DMS114 treated with DMSO at 0.1 percent for 48 hours (cell line): Measurements from ENCODE around the gene MAL.

ENCODE experiments used
- DNase-seq: peaks from one replicate; lab custom pipeline; 2025; ENCODE audit not compliant: unreplicated experiment; lab: John Stamatoyannopoulos, UW

The MAL gene

DNA sequence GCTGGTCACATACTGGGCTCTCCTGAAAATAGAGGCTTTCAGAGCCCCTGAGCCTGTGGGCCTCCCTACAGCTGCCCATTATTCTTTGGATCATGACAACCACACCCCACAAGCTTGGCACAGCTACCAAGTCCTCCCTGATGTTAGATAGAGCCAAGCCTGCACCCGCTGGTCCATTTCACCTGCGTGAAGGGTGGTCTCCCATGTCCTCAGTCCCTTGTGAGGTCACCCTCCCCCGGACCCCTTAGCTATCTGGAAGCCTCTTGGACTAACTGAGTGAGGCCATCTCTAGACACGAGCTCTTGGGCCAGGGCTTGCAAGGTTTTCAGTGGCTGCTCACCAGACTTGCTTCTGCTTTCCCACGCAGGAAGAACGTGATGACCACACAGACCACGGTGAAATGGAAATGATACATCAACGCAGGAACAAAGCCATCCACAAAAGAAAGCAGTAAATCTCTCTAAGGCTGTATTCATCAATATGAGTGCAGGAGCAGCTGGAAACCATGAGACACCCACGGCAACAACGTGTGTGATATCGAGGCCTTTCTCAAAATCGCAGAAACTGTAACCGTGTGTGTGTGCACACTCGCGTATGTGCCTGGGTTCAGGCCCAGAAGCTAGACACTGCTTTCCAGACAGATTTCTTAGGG lies 10.1 kb upstream of the MAL start:
- DNase-seq, result no peak

DNA sequence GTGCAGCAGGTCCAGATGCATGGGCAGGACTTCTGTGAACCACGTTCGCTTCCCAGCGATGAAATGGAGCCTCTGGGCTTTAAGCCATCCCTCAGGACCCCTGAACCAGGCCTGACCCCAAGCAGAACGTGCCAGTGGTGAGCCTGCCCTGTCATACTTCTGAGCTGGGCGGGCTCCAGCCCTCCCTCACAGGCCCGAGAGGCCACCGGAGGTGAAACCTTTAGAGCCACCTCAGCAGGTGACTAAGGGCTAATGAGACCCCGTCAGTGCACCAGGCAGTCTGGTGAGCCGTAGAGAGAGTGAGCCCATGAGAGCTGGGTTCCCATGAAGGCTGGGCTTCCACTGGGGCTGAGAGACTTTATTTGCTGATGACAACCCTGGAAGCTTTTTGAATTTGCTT lies 8.9 kb upstream of the MAL start:
- no peak for DNase-seq

- no peak for DNase-seq
Measured at GRCh38 chr2:95017071-95017501, 8.4 kb upstream of the MAL start.

- DNase-seq, result no peak
Measured at GRCh38 chr2:95017836-95018235, 7.7 kb upstream of the MAL start.

GRCh38 chr2:95018301-95018700 lies 7.2 kb upstream of the MAL start:
- DNase-seq, result no peak

DNA sequence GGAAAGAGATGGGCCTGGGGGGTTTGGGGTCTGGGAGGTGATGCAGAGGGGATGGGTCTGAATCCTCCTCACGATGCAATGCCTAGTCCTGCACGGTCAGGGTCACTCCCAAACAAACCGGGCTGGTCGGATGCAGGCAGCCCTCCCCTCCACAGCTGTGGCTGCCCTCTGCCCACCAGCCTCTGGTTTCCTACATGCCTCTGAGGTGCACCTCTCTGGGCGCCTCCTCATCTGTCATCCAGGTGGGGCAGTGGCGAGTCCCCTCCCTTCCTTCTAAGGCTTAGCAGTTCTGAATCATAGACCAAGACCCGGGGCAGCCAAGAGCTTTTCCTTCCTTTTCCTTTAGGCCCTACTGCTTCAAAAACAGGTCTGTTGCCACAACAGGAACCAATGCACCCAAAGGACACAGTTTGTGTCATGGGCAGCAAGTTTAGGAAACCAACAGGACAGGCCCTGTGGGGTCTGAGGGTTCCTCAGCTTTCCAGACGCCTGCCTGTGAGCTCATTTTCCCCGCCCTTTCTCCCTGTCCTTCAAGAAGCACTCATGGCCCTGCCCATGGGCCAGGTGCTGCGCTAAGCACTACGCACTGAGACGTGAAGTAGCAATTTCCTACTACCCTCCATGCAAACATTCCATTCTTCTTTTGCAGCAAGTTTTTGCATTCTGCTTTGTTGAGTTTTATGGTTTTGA lies 6.5 kb upstream of the MAL start:
- no peak for DNase-seq

- DNase-seq, result no peak
Measured at GRCh38 chr2:95019572-95019971, 5.9 kb upstream of the MAL start.

GRCh38 chr2:95020275-95021022 lies 5.1 kb upstream of the MAL start:
- no peak for DNase-seq

GRCh38 chr2:95021023-95021416 lies 4.5 kb upstream of the MAL start:
- DNase-seq, result no peak

- DNase-seq, result no peak
Measured at GRCh38 chr2:95021847-95022246, 3.7 kb upstream of the MAL start.

DNA sequence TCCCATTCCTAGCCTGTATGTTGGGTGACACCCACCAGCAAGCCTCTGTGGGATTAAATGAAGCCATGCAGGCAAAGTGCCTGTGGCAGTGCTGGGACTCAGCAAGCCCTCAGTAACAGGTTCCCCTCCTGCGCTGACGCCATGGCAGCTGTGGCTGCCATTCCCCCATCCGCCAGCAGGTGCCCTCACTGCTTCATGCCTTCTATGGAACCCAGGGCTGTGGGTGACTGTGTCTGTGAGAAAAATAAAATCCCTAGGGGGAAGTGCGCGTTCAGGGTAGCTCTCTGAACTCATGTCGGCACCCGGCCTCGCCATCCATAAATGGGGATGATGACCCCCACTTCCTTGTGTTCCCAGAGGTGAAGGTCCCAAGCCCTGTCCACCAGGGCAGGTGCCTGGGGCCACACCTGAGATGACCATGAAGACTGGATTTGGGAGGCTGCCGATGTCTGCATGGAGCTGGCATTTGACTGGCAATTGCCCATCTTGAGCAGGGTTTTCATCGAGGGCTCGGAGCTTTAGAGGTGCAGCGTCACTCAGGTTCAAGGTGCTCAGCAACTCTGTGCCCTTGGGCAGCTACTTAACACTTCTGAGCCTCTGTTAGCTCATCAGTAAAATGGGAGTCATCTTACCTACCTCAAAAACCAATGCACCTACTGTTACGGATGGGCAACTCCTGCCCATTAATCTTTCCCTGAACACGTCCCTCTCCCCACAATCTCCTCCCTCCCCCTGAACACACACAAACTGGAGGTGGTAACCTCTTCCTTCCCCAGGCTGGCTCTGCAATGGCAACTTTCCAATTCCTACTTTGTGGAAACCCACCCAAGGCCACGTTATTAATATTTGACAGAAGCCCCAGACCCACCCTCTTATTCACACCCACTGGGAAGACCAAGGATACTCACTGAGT lies 2.9 kb upstream of the MAL start:
- DNase-seq, result peak; percentile 60

GRCh38 chr2:95023222-95023597 lies 2.3 kb upstream of the MAL start:
- no peak for DNase-seq

- no peak for DNase-seq
Measured at GRCh38 chr2:95024371-95024770, 1.1 kb upstream of the MAL start.

GRCh38 chr2:95024960-95025405 lies 525 bp upstream of the MAL start:
- DNase-seq, result no peak

DNA sequence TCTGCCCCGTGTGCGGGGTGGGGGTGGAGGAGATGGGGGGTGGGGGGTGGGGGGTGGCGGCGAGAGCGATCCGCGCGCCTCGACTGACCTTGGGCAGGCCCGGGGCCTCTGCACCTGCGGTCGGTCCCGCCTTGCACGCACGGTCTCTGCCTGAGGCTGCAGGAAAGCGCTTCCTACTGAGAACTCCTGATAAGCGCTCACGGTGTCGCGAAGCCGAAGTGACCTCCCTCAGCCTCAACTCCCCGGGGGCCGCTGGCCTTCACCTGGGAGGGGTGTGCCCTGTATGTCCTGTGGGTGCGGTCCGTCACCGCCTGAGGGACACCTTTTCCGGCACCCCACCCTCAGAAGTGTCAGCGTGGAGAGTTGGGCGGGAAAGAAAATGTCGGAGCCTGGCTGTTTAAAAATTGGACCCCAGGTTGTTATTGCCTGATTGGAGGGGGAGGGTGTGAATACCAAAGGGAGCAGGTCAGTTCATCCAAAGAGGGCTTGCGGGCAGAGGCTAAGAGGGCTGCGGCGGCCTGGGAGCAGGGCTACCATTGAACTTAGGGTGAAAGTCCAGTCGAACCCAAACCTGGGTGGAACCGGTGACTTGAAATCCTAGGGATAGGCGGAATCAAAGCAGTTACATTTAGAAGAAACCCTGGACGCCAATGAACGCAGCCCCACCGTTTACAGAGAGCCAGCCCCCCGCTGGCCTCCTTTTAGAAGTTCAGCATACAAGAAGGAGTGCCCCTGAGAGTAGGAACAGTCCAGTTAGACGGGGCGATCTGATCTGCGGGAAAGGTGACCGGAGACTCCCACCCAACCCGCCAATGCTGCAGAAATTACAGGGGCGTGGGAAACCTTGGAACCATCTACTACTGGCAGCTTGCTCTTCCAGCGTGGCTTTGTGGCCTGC lies 1.2 kb downstream of the MAL start:
- DNase-seq, result no peak

GRCh38 chr2:95027369-95027720 lies 1.8 kb downstream of the MAL start:
- DNase-seq, result no peak

GRCh38 chr2:95029898-95030341 lies 4.4 kb downstream of the MAL start:
- DNase-seq, result no peak

DNA sequence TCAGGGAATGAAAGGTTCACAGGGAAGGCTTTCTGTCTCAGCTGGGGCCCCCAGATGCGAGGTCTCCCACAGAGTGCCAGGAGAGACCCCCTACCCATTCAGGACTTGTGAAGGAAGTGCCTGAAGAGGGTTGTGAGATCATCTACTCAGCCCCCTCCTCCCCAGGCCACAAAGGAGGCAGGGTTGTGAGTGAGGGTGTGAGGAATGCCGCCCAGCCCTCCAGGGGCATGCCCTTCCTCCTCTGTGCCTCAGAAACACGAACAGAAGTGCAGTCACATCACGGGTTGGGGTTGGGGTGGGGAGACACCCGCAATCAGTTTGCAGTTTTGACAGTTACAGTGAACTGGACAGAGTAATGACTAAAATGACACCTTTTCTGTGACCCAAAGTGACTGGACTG lies 5.0 kb downstream of the MAL start:
- DNase-seq, result no peak

DNA sequence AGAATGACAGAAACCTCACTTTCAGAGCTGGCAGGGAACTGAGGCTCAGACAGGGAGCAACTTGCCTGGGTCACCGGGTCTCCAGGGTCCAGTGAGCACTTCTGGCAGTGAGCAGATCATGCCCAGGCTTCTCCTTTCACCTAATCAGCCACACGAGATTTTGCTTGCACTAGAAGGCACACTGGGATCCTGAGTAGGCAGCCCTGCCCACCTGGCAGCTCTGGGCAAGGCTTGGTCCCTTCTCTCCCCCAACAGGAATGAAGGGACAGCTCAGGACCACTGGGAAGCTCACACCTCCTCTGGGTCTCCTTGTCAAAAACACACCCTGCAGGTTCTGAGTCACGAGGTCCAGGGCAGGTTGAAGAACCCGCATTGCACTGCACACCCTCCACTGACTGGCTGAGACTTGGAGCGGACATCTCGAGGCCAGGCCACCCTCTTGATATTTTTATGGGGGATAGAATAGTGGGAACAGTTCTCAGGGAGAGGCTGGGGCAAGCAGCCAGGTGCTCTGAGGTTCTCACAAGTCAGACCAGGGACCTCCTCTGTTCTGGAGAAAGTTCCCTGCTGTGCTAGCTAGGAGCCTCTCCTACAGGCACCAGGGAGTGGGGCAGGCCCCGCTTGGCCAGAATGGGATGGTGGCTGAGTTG lies 5.7 kb downstream of the MAL start:
- DNase-seq, result no peak

DNA sequence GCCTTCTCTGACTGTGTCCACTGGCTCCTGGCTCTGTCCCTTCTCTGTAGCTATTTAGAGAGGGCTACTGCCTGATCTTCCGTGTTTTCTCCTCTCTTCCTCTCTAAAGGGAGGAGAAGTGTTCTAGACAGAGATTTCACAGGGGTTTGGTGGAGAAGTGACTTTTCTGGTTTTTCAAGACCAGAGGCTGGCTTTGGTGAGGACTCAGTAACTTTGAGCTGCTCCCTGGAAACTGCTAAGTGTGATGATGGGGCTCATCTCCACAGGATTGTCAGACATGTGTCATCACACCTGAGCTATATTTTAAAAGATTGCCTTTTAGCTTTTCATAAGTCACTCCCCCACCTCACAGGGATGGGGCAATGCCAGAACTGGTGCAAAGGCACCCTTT lies 6.2 kb downstream of the MAL start:
- no peak for DNase-seq
